Right renal cortex interstitium (tissue), 3 donors: ENCODE measurements around the gene STXBP1. TPM values are rescaled to one million over a fixed set of nuclear protein-coding genes. Genes with fewer than 3 reads are reported as not detected.
"Not testable (repeated sequence)": the region's sequence is repeated elsewhere in the genome, so short reads cannot be mapped to it uniquely, and the experiment has no call there.

Source experiments
- DNase-seq, 3 donors: peaks; one replicate each; pipeline ENCODE4 v3.0.0-alpha.2; 2013; ENCODE audit warnings: low read depth in 3 of 3, low spot score in 2 of 3
- polyA plus RNA-seq, 3 donors: library from polyadenylated mRNA; unstranded; fragments of 120-200 nt; gene quantifications; one replicate each; pipeline ENCODE4 v1.2.1, GENCODE V29; 2013; ENCODE audit not compliant: insufficient read length in 3 of 3

Gene STXBP1
- polyA plus RNA-seq, 3 donors: 23.4 to 29.9 (median 26.3) TPM

- DNase-seq: peak in 1 of 3 donors; percentile 57
Measured at GRCh38 chr9:127608104-127608966, 3.7 kb upstream of the STXBP1 start.

DNA sequence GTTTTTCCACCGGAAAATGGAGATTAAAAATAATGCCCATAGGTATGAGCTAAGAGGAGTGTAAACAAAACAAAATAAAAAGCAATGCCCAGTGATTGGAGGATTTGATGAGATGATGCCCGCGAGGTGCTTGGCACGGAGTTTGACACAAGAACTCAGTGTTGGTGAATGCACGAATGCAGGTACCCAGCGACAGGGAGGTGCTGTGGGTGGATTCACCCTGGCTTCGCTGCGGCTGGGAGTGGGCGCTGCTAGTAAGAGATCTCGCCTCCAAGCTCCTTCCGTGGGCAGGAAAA, 526 bp upstream of the STXBP1 start:
- DNase-seq: no peak

DNA sequence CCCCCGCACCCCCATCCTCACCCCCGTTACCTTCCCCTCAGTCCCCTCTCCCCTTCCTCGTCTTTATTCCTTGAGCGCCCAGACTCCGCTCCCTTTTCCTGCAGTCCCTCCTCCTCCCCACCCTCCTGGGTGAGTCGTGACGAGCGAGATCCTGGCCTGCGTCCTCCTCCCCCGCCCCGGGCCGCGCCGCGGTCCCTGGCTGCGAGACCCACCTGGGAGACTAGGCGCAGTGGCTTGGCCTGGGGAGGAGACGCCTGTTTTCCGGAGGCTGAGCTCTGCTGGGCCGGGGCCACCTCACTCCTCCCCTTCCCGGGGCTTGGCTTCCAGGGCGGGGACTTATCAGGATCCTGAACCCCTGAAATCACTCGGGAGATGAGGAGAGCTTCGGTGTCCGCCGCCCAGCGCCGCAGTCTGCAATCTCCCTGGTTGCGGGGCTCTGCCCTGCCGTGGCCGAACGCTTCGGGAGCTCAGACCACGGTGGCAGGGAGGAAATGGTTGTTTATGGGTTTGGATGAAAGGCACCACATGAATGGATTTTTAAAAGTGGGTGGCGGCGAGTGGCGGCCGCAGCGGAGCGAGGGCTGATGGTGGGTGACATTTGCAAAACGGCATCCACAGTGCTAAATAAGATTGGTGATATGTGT, 984 bp downstream of the STXBP1 start:
- DNase-seq: no peak

DNA sequence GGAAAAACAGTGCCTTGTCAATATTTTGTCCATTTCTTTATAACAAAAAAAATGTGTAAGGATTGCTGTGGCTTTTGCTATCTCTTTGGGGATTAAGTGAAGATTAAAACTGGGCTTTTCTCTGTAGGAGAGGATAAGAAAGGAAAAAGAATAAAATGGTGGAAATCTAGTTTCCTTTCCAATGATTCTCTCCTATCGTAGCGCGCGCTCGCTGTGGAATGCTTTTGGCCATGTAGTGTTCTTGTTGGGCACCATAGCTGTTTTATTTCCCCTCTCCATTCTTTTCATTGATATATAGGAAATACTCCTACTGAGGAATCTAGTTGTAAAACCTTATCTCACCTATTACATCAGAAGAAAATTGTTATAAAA, 1.5 kb downstream of the STXBP1 start:
- no peak for DNase-seq

GRCh38 chr9:127614961-127615360, 2.9 kb downstream of the STXBP1 start:
- DNase-seq: no peak

- DNase-seq: not testable (repeated sequence)
Measured at GRCh38 chr9:127621339-127621970, 9.4 kb downstream of the STXBP1 start.

DNA sequence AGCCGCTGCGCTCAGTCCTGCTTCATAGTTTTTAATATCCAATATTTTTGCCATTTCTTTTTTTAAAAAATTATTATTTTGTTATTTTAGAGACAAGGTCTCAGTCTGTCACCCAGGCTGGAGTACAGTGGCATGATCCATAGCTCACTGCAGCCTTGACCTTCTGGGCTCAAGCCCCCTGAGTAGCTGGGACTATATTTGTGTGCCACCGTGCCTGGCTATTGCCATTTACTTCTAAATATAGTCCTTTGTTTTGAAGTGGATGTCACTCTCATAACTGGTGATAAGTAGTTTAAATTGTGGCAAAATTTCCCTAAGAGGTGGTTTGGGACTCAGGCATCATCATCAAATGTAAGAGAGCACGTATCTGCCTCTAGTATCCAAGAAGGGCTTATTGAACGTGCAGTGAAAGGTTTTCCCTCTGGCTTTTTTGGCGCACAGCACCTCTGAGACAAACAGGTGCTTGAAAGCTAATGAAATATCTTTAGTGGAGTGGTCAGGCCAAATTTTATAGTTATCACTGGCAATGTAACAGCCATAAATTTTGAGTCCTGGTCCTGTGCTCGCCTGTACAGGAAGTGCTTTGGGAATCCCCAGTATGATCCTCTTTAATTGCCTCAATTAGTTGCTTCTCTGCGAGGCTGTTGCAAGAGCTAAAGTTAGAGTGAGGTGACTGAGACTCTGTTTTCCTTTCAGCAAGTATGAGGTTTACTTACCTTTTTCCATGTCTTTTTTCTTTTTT, 14.8 kb downstream of the STXBP1 start:
- DNase-seq: no peak

DNA sequence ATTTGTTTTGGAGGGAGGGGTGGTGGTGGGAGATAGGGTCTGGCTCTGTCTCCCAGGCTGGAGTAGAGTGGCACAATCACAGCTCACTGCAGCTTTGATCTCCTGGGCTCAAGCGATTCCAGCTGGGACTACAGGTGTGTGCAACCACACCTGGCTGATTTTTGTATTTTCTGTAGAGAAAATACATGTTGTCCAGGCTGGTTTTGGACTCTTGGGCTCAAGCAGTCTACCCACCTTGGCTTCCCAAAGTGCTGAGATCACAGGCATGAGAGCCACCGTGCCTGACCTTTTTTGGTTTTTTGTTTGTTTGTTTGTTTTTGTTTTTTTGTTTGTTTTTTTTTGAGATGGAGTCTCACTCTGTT, 15.4 kb downstream of the STXBP1 start:
- DNase-seq: no peak

- no peak for DNase-seq
Measured at GRCh38 chr9:127628758-127629467, 16.8 kb downstream of the STXBP1 start.

- DNase-seq: no peak
Measured at GRCh38 chr9:127629468-127630081, 17.5 kb downstream of the STXBP1 start.

DNA sequence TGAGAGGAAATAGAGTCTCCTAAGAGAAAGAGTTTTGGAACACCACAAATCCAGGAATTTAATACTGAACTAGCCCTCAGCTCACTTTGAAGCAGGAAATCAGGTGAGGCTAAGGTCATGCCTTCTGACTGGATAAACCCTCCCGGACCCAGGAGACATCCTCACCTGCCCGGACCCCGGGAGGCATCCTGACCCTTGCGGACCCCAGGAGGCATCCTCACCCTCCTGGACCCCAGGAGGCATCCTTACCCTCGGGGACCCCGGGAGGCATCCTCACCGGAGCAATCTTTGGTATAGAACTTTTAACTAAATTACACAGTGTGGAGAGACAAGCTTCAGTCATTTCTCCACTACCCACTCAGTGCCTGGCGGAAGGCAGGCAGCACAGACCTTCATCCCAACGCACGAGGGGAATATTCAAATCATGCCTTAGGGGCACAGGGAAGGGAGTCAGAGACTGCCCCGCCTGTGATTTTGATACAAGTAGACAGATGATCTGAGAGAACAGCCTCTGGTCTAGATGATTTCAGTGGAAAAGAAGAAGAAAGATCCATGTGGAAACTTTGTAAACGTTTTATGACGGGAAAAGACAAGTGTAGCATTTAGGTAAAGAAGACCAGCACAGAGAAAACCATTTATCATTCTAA, 21.3 kb downstream of the STXBP1 start:
- no peak for DNase-seq

DNA sequence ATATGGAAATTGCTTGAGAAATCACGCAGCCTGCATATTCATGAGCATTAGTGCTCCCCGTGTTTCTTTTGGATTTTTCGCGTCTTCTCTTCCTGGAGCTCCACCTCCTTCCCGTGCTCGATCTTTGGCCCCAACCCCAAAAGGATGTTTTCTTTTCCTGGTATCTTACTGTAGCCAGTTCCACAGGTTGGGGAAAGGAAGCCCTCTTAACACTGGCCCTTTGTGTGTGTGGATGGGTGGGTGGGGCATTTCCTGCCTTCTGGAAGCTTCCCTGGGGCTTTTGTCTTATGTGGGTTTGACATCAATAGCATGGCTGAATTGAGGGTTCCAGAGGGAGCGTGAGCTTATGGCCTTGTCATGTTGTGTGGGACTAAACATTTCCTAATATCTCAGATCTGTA, 21.9 kb downstream of the STXBP1 start:
- no peak for DNase-seq

DNA sequence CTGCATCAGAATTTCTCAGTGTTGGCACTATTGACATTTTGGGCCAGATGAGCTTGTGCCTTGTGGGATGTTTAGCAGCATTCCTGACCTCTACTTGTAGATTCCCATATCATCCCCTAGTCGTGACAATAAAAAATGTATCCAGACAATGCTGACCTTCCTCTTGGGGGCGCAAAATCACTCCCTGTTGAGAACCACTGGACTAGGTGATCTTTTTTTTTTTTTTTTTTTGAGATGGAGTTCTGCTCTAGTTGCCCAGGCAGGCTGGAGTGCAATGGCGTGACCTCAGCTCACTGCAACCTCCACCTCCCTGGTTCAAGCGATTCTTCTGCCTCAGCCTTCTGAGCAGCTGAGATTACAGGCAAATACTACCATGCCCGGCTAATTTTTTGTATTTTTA, 22.6 kb downstream of the STXBP1 start:
- DNase-seq: no peak

DNA sequence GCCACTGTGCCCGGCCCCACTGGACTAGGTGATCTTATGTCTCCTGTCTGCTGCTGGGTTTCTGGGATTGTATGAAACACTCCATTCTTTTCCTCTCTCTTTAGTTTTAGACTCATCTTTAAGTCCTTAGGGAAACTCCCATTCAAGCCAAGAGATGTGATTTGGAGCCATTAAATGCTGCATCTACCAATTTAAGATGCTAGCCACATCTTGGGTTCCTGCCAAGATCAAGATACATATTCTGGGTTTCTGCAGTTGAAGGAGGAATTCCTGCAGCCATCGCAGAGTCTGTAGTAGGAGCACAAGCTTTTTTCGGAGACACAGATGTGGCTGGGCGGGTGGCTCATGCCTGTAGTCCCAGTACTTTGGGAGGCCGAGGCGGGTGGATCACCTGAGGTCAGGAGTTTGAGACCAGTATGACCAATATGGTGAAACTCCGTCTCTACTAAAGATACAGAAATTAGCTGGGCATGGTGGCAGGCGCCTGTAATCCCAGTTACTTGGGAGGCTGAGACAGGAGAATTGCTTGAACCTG, 23.2 kb downstream of the STXBP1 start:
- no peak for DNase-seq

- DNase-seq: no peak
Measured at GRCh38 chr9:127637322-127637847, 25.3 kb downstream of the STXBP1 start.

DNA sequence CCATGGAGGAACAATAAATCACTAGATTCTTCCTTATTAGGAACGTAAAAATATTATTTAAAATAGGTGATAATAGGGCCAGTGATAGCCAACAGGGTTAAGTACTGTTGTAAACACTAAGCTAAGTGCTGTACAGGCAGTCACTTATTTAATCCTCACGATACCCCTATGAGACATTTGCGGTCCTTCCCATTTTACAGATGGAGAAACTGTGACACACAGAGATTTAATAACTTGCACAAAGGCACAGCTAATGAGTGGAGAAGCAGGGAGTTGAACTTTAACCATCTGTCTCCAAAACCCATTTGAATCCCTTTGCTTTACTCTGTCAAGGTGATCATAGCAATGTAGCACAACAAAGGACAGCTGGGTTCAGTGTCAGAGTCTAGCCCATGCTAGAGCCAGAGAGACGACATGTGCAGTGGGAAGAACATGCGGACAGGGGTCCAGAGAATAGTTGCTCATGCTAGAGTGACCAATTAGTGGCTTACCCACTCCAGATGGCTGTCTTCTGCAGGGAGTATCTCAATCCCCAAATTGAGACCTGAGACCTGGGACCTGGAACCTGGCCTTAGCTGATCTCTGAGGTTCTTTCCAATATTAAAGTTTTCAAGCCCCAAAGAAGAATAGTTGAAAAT, 28.9 kb downstream of the STXBP1 start:
- DNase-seq: no peak

DNA sequence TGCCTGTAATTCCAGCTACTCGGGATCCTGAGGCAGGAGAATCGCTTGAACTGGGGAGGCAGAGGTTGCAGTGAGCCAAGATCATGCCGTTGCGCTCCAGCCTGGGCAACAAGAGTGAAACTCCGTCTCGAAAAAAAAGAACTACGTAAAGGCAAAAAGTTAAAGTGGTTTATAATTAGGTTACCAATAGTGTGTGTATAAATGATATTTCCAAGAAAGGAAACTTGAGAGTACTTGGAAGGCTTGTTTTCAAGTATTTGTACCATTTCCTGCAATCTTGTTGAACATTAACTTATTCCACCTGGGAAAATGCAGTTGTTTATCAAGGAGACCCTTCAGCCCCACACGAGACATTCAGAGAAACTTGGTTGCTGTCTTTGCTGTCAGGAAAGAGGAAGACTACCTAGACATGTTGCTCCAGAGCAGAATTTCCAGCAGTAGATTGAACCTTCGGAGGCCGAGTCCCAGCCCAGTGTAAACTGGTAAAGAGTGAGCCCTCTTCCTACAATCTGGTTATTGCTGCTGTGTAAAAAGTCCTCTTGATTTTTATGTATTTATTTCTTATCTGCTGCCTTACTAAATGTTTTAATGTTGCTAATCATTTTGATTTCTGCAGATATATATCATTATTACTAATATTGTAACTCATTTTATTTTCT, 30.1 kb downstream of the STXBP1 start:
- no peak for DNase-seq

- no peak for DNase-seq
Measured at GRCh38 chr9:127644146-127644827, 32.2 kb downstream of the STXBP1 start.
